Astrocyte of the spinal cord (primary cell): ENCODE results near the gene SETD7.
"Not testable (repeated sequence)": the region's sequence is repeated elsewhere in the genome, so short reads cannot be mapped to it uniquely, and the experiment has no call there.

Experiments
- DNase-seq: peaks from one replicate; pipeline ENCODE4 v3.0.0; 2011; ENCODE audit warnings: low read depth, low spot score
- H3K4me3 ChIP-seq: 2 replicates; pipeline ENCODE4 v1.5.1; 2011; ENCODE audit warnings: low read depth, mild to moderate bottlenecking, low read length, moderate library complexity
- CTCF ChIP-seq: IDR thresholded peaks from 2 replicates; pipeline ENCODE4 v1.5.1; 2012; ENCODE audit warnings: low read depth, mild to moderate bottlenecking, low read length, inconsistent platforms
- in situ Hi-C: cut with HindIII; loops from 2 replicates; pipeline ENCODE4 v1.10.0; 2017; ENCODE audit warnings: low sequenced_read_pairs

Gene SETD7

GRCh38 chr4:139476363-139476762 is 79.7 kb downstream of the SETD7 start:
- no peak for DNase-seq
- TF ChIP-seq CTCF: no peak
- in situ Hi-C loops: no loop called here
- H3K4me3 ChIP-seq: no peak overlapping the region

- no peak for DNase-seq
- H3K4me3 ChIP-seq: no peak overlapping the region
- in situ Hi-C loops: no loop called here
- no peak for TF ChIP-seq CTCF
Observed at GRCh38 chr4:139472852-139473251, 83.2 kb downstream of the SETD7 start.

- in situ Hi-C loops: no loop called here
- no peak overlapping the region for H3K4me3 ChIP-seq
Observed at GRCh38 chr4:139470997-139471665, 84.9 kb downstream of the SETD7 start.

GRCh38 chr4:139470295-139470694 is 85.7 kb downstream of the SETD7 start:
- no peak for DNase-seq
- no peak for TF ChIP-seq CTCF
- H3K4me3 ChIP-seq: no peak overlapping the region
- in situ Hi-C loops: no loop called here

More at GRCh38 chr4:139470997-139471665, 84.9 kb downstream of the SETD7 start:
- no peak for TF ChIP-seq CTCF
- no peak for DNase-seq

GRCh38 chr4:139469869-139470268 is 86.2 kb downstream of the SETD7 start:
- no peak for TF ChIP-seq CTCF
- H3K4me3 ChIP-seq: no peak overlapping the region
- in situ Hi-C loops: no loop called here
- no peak for DNase-seq

GRCh38 chr4:139469216-139469615 is 86.8 kb downstream of the SETD7 start:
- TF ChIP-seq CTCF: no peak
- in situ Hi-C loops: no loop called here
- DNase-seq: no peak
- no peak overlapping the region for H3K4me3 ChIP-seq

- DNase-seq, in situ Hi-C loops: not testable (repeated sequence)
Observed at GRCh38 chr4:139468756-139469155, 87.3 kb downstream of the SETD7 start.

More at GRCh38 chr4:139468756-139469155, 87.3 kb downstream of the SETD7 start:
- H3K4me3 ChIP-seq: not testable (repeated sequence)
